HepG2 (cell line): ENCODE data around the gene ATRN.

Source experiments
- FOSL1 ChIP-seq: sonication (generic); formaldehyde crosslinking; IDR thresholded peaks from 2 replicates; pipeline ENCODE4 v1.9.0; 2021; ENCODE audit warnings: missing genetic modification reagents, borderline replicate concordance
- HIVEP1 ChIP-seq: sonication (generic); formaldehyde crosslinking; IDR thresholded peaks from 2 replicates; pipeline ENCODE4 v1.4.0; 2020; ENCODE audit warnings: mild to moderate bottlenecking, missing genetic modification reagents
- PTBP1 ChIP-seq: fragments of 200-400 bp; formaldehyde crosslinking; IDR thresholded peaks from 2 replicates; pipeline ENCODE4 v1.6.1; 2018; ENCODE audit warnings: low read length, low read depth; ENCODE audit not compliant: poor library complexity, severe bottlenecking
- RXRA ChIP-seq: sonication (generic); formaldehyde crosslinking; IDR thresholded peaks from 2 replicates; pipeline ENCODE4 v1.5.1; 2020; ENCODE audit warnings: missing genetic modification reagents
- ZFX ChIP-seq: sonication (generic); formaldehyde crosslinking; IDR thresholded peaks from 2 replicates; pipeline ENCODE4 v1.4.0; 2020; ENCODE audit warnings: mild to moderate bottlenecking, low read depth, missing genetic modification reagents, moderate library complexity

GRCh38 chr20:3551681-3552434, 81.0 kb downstream of the ATRN start:
- TF ChIP-seq ZFX (CRISPR knock-in tag): no peak
- TF ChIP-seq FOSL1: no peak
- TF ChIP-seq RXRA (CRISPR knock-in tag): no peak
- TF ChIP-seq PTBP1: no peak
- TF ChIP-seq HIVEP1 (CRISPR knock-in tag): no peak
